G401 (cell line): ENCODE measurements around the gene PCCA. TPM values are rescaled to one million over a fixed set of nuclear protein-coding genes. Genes with fewer than 3 reads are reported as not detected.

ENCODE experiments used
- DNase-seq: peaks from one replicate; pipeline ENCODE4 v3.0.0-alpha.2; 2015; ENCODE audit warnings: low spot score
- in situ Hi-C: cut with HindIII; loops from 2 replicates; pipeline ENCODE4 v1.10.0; 2016; ENCODE audit warnings: low sequenced_read_pairs, mixed read lengths
- total RNA-seq: library from RNA; depleted of rRNA; stranded (reverse); fragments of >200 nt; shearing (Covaris generic); gene quantifications from 2 replicates; pipeline ENCODE4 v1.2.3, GENCODE V29; 2014

Gene PCCA
- total RNA-seq, 1 experiment from 2014 or later: 22.1 TPM

DNA sequence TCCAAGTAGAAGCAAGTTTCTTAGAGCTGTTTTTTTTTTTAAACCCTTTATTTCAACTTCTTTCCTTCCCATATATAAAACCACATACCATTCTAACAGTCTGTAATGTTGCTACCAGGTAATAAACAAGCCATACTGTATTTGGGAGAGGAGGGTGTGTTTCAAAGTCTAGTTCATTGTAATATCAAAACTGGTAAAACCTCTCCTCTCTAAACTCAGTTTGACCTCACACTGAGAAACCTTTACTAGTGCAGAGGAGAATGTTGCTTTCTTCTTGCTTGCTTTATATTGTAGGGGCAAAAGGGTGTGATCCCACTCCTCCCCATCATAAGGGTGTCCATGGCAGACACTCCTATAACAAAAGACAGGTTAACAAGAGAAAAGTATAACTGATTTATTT lies 344.6 kb downstream of the PCCA start:
- no peak for DNase-seq
- in situ Hi-C loops: no loop called here

DNA sequence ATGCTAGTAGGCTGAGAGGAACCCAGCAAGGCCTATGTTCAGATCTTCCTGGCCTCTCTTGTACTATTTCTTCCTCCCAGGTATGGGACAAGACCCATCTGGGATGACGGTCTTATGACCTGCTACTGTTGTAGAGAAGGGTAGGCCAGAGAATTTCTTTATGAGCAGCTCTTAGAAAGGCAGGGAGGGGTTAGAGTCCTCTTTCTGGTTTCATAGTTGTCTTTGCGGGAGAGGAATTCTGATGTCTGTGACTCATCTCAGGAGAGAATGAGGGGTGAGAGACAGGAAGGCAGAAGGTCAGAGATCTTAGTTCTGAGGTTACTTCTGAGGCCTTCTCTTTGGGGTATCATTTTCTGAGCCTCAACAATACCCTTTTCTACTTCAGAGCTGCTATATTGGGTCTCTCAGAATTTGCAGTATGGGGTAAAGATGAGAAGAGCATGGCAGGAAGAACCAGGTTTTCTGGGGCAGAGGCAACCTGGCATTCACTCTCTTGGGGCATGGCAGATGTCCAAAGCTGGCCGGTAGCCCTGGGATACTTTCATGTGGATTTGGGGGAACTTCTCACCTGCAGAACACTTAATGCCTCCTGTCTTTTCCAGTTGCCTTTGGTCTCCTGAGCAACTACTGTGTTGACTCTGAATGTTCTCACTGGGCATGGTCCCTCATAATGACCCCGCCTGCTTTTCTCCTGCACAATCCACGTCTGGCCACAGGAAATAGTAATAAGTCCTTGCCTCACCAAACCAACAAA lies 345.3 kb downstream of the PCCA start:
- no peak for DNase-seq

DNA sequence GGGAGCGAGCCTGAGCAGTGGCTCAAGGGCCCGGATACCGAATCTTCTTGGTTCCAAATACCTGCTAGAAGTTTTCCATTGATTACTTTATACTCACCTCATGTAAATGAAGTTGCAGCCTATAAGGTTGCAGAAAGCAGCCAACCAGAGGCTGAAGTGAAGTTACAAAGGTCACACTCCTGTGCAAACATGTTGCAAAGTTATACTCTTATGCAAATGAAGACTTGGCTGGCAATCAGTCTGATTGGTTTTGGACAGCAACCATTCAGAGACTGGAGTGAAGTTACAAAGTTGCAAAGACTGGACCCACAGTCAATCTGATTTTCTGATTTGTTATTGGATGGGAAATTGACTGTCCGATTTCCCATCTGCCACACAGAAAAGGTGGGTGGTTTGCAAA lies 347.2 kb downstream of the PCCA start:
- in situ Hi-C loops: no loop called here
- no peak for DNase-seq

More for the DNA sequence above, 345.3 kb downstream of the PCCA start:
- in situ Hi-C loops: no loop called here

DNA sequence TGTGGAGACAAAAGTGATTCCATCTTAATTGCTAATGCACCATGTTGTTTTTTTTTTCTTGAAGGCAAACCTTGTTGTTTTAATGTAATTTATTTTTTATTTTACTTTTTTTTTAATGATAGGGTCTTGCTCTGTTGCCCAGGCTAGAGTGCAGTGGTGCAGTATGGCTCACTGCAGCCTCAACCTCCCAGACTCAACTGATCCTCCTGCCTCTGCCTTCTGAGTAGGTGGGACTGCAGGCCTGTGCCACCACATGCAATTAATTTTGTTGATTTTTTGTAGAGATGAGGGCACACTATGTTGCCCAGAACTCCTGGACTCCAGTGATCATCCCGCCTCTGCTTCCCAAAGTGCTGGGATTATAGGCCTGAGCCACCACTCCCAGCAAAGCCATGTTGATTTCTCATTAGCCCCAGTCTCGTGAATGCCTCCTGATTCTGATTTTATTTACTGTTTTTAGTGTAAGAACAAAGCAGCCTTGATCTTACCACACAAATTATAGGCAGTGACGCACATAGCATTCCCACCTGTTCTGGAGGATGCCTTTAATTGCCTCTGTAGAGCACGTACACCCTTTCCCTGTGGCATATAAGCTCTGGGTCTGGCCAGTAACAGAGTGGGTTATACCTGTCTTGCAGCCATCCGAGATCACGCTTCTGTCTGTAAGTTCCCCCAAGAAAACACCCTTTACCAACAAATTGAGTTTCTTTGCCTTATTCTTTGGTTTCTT lies 349.3 kb downstream of the PCCA start:
- in situ Hi-C loops: no loop called here
- DNase-seq: no peak

DNA sequence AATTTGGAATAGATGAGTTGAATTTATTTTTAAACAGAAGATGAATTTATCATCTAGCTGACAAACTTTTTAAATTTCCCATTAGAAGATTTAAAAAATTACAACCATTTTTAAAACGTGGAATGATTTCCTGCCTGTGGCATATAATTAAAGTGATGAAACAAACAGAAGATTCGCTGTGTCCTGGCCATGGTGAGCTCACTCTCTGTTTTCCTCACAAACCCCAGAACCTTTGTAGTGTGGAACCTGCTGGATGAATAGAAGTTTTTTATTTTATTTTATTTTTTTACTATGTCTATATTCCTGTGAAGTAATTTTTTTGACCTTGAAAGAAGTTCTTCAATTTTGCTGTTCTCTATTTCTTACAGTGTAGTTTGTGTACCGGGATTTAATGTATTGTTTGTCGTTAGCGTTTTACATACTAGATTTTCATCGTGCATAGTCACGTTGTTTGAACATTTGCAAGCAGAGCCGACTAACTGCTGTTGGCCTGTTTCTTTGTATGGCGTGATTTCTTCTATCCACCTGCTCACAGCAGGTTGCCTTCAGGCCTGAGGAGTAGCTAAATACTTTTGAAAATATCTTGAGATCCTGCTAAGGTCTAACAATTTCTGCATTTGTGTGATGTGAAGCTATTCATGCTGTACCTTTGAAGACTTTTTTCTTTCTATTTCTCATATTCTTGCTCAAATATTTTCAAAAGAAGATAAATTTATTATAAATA lies 350.5 kb downstream of the PCCA start:
- in situ Hi-C loops: no loop called here
- peak; percentile 65 for DNase-seq

DNA sequence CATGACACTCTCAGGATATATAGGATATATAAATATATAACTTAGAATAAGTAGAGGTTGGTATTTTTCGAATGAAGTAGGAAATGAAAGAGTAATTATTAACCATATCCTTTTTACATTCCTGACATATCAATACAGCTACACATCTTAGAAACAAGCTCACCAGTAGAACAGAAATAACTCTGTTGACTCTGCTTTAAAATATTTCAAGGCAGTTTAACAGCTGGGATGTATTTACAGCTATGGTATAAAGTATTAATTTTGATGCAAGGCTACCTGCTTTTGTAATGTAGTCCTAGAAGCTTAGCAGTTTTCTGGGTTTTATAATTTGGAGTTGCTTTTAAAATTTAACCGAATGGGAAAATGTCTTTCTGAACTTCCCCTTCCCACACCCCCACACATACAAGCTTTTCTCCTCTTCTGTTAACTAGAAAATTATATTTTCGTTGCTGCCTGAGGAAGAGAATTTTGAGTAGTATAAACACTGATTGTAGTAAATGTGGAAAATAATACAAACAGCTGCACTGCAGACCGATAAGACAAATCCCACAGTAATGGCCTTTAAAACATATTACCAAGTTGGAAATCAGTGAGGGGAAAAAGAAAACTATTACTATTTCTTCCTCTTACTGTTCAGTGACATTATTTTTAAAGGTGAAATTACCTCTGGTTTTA lies 352.0 kb downstream of the PCCA start:
- in situ Hi-C loops: no loop called here
- DNase-seq: no peak

DNA sequence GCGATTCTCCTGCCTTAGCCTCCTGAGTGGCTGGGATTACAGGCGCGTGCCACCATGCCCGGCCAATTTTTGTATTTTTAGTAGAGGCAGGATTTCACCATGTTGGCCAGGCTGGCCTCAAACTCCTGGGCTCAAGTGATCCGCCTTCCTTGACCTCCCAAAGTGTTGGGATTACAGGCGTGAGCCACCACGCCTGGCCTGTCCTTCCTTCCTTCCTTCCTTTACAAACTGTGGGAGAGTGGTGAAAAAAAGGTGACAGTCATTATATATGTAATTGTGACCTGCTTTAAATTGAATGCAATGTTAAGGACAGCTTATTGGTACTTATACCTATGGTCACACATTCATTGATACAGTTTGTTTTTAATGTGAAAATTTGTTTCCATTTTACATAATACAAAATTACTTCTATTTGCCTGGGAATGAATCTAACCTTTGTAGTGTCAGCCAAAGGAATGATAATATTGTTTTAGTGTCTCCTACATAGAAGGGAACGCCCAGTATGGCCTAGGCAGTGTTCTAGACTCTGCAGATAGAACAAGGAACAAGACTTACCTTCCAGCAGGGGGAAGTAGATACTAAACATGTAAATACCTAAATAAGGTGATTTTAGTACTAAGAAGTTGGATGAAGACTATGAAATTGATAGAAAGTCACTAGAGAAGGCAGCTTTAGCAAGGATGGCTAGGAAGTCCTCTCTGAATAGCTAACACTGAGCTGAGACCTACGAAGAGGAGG lies 353.4 kb downstream of the PCCA start:
- no peak for DNase-seq
- in situ Hi-C loops: no loop called here

DNA sequence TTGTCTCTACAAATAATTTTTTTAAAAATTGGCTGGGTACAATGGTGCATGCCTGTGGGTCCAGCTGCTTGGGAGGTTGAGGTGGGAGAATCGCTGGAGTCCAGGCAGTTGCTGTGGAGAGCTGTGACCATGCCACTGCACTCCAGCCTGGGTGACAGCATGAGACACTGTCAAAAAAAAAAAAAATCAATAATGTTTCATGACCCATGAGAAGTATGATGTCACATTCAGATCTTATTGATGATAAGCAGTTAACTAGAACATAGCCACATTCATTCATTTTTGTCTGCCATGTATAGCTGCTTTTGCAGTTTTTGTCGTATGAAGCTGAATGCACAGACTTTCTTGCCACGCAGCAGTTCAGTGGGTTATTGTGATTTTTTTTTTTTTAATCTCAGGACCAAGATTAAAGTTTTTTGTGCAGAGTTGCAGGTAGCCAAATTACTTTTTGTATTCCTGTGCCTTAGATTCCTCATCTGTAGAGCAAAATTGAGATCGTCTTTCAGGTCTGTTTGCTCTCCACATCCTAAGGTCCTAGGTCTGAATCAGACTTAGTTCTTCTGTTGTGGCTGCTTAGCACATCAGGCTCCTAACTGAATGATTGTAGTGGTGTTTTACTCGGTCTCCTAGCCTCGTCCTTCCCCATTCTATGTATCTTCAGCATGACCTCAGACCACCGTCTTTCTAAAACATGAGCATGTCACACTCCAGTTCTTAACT lies 354.5 kb downstream of the PCCA start:
- in situ Hi-C loops: no loop called here
- no peak for DNase-seq

DNA sequence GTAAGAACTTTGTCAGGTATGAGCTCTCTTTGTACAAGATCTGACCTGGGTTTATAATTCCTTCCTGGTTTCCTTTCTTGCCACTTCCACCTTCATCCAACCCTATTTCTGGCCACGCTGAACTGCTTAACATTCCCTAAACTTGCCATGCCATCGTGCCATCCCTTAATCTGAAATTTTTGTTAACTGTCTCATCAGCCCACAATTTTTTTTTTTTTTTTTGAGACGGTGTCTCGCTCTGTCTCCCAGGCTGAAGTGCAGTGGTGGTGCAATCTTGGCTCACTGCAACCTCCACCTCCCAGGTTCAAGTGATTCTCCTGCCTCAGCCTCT lies 355.1 kb downstream of the PCCA start:
- no peak for DNase-seq
- in situ Hi-C loops: no loop called here

DNA sequence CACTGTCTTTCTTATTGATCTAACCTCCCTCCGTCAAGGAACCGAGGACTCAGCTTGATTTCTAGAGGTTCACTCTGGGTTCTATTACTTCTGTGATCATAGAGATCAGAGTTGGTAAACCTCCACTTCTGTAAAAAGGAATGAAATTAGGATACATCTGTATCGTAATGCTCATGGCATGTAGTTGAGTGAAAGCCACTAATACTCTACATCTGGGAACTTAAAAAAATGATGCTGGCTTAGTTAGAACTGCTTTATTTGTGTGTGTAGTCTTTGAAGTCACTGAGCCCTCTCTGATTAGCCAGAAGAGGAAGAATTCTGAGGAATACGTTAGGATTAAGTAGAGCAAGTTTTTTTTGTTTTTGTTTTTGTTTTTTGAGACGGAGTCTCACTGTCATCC lies 358.9 kb downstream of the PCCA start:
- DNase-seq: no peak
- in situ Hi-C loops: no loop called here

DNA sequence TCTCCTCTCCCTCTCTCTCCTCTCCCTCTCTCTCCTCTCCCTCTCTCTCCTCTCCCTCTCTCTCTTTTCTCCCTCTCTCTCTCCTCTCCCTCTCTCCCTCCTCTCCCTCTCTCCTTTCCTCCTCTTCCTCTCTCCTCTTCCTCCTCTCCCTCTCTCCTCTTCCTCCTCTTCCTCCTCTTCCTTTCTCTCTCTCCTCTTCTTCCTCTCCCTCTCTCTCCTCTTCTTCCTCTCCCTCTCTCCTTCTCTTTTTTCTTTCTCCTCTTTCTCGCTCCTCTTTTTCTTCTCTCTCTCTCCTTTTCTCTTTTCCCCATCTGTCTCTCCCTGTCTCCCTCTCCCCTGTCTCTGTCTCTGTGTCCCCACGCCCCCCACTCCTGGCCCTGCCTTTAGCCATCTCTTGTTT lies 363.0 kb downstream of the PCCA start:
- in situ Hi-C loops: no loop called here
- no peak for DNase-seq

DNA sequence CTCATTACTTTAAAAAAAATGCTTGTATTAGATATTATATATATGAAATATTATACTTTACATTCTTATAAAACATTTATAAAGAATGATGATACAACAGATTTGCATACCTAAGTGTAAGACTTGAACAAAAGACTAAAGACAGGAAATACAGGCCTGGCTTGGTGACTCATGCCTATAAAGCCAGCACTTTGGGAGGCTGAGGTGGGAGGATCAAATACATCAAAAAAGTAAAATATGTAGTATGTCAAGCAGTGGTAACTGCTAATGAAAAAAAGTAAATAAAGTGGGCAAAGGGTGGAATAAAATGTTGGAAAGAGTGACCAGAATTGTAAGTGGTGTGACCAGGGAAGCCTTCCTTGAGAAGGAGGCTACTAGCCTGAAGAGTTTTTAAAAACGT lies 366.0 kb downstream of the PCCA start:
- in situ Hi-C loops: no loop called here
- no peak for DNase-seq

DNA sequence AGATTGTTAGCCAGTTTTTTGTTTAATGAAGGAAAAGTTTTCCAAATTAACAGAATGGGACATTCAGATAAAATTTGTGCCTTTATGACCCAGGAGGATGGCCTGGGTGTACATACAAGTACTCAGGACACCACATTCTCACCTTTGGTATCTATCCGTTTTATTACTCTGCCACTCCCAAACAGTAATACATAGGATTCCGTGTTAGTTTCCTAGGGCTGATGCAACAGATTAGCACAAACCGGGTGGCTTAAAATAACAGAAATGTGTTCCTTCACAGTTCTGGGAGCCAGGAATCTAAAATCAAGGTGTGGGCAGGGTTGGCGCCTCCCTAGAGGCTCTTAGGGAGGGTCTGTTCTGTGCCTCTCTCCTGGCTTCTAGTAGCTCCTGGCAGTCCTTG lies 369.8 kb downstream of the PCCA start:
- no peak for DNase-seq
- in situ Hi-C loops: no loop called here

DNA sequence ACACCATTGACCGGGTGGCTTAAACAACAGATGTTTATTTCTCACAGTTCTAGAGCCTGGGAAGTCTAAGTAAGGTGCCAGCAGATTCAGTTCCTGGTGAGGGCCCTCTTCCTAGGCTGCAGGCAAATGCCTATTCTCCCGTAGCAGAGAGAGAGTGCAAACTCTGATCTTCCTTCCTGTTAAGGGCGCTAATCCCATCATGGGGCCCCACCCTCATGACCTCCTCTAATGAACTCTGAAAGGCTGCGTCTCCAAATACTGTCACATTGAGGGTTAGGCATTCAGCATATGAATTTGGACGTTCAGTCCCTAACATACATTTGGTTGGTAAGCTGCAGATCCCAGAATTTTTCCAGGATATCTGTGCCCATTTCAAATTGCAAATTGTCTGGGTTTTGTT lies 370.9 kb downstream of the PCCA start:
- DNase-seq: no peak
- in situ Hi-C loops: no loop called here

DNA sequence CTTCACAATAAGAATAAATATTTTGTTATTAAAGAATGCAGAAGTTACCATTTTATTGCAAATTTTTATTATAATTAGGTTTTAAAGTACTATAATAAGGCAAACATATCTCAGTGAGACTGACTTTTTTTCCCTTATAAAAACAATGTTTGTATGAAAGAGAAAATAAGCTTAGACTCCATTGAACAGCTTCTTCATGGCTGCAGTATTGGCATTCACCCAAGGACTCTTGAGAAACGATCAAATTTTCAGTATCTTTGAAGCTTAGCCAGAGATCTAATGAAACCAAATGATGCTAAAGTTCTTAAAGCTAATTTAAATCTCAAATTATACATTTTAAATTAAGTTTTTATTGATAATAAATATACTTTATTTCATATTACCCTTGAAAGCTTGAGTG lies 371.4 kb downstream of the PCCA start:
- DNase-seq: no peak
- in situ Hi-C loops: no loop called here

DNA sequence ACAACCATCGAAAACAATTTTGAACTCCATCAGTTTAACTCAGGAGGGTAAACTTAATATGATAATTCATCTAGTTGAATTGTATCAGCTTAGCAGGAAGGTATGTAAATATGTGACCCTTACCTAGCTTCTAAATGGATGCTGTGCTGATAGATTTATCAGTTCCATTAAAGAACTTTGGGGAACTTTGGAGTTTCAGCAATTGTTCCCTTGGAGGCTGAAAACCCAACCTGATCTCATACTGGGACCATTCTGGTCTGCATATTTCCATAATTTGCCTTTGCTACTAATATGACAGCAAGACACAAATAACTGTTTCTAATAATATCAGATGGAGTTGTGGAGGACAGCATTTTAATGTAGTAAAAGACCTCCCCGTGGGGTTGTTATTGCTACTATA lies 371.9 kb downstream of the PCCA start:
- DNase-seq: no peak
- in situ Hi-C loops: no loop called here

DNA sequence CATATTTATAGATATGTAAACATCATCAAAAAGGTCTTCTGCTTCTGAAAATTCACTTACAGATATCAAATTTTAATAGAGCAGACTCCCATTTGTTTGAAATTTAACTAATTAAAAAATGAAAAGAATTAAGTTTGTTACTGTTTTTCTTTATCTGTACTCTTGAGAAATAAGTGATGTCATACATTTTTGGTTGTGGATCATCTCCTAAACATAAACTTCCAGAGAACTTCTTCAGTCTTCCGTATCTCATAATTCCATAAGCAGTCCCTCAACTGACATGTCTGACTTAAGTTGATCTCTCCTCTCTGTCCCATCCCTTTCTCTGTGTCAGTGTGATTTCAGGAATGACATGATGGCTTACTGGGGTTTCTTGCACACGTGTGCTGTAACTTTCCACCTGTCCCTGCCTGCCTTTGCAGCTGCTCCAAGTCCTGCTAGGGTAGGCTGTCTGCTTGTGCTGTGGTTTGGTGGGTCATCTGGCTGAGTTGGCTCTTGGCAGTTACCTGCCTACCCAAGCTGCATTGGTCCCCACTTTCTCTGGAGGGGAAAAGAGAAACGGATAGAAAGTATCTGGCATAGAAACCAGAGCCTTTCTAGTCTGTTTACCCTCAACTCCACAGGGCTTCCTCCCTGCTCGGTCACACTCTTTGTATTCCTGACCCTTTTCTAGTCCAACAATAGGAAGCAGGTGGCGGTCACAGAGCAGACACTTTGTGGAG lies 372.6 kb downstream of the PCCA start:
- DNase-seq: peak; percentile 19
- in situ Hi-C loops: no loop called here

DNA sequence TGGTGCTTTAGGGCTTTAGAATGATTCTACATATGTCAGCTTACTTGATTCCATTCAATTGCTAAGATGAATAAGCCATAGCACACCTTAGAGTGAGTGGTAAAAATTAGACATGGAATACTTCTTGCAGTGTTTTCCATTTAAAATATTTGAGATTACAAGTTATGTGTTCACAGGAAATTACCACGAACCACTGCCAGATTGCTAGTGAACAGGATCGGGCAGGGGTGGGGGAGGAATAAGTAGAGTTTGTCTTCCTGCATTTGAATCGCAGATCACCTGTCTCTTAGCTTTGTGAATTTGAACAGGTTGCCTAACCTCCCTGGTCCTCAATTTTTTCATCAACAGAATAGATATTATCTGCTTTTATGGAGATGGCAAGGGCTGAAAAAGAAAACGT lies 375.1 kb downstream of the PCCA start:
- DNase-seq: no peak
- in situ Hi-C loops: no loop called here
